ENCODE data around the gene CDC14A.

The CDC14A gene

GRCh38 chr1:100441146-100441545 lies 88.8 kb downstream of the CDC14A start:
- Histone ChIP-seq H3K4me2 (ENCODE audit: low read length) (no peak overlapping the region), H4K20me1 (ENCODE audit: control insufficient read depth, insufficient read depth, low read depth, low read length) (no peaks in the 10 kb centered on the region), H3K4me1 (ENCODE audit: control insufficient read depth, low read length) (peaks cover 10% of the 10 kb centered on the region), H3K9me3 (ENCODE audit: control insufficient read depth, insufficient read depth, low read length) (no peaks in the 10 kb centered on the region), H3K4me3 (ENCODE audit: low read length) (no peak overlapping the region), H3K27me3 (ENCODE audit: control insufficient read depth, low read length) (no peaks in the 10 kb centered on the region), H3K79me2 (ENCODE audit: control insufficient read depth, low read length) (no peaks in the 10 kb centered on the region), H3F3A (ENCODE audit: control insufficient read depth, insufficient read depth) (no peaks in the 10 kb centered on the region), H3K36me3 (ENCODE audit: control insufficient read depth, low read length) (no peaks in the 10 kb centered on the region), H3K27ac (ENCODE audit: low read depth, low read length) (no peak overlapping the region), H3K9me2 (replicated peaks; ENCODE audit: control insufficient read depth, low read length) (no peaks in the 10 kb centered on the region)
- TF ChIP-seq EZH2phosphoT487 (IDR thresholded peaks at IDR 0.05; ENCODE audit: borderline replicate concordance, low read length), result no peak
- no peak for TF ChIP-seq CTCF (IDR thresholded peaks at IDR 0.05; ENCODE audit: low read depth, low read length, poor library complexity, severe bottlenecking)

GRCh38 chr1:100441651-100442050 lies 89.3 kb downstream of the CDC14A start:
- H3K27me3 ChIP-seq (ENCODE audit: control insufficient read depth, low read length), result no peaks in the 10 kb centered on the region
- no peaks in the 10 kb centered on the region for H3K9me2 ChIP-seq (replicated peaks; ENCODE audit: control insufficient read depth, low read length)
- H3K4me3 ChIP-seq (ENCODE audit: low read length), result no peak overlapping the region
- no peak for TF ChIP-seq EZH2phosphoT487 (IDR thresholded peaks at IDR 0.05; ENCODE audit: borderline replicate concordance, low read length)
- no peak for TF ChIP-seq CTCF (IDR thresholded peaks at IDR 0.05; ENCODE audit: low read depth, low read length, poor library complexity, severe bottlenecking)
- no peaks in the 10 kb centered on the region for H3K79me2 ChIP-seq (ENCODE audit: control insufficient read depth, low read length)
- H3K4me2 ChIP-seq (ENCODE audit: low read length), result no peak overlapping the region
- no peaks in the 10 kb centered on the region for H3K36me3 ChIP-seq (ENCODE audit: control insufficient read depth, low read length)
- no peaks in the 10 kb centered on the region for H4K20me1 ChIP-seq (ENCODE audit: control insufficient read depth, insufficient read depth, low read depth, low read length)
- peaks cover 10% of the 10 kb centered on the region for H3K4me1 ChIP-seq (ENCODE audit: control insufficient read depth, low read length)
- no peaks in the 10 kb centered on the region for H3K9me3 ChIP-seq (ENCODE audit: control insufficient read depth, insufficient read depth, low read length)
- H3K27ac ChIP-seq (ENCODE audit: low read depth, low read length), result no peak overlapping the region
- H3F3A ChIP-seq (ENCODE audit: control insufficient read depth, insufficient read depth), result no peaks in the 10 kb centered on the region

- Histone ChIP-seq H3K79me2 (ENCODE audit: control insufficient read depth, low read length) (no peaks in the 10 kb centered on the region), H3F3A (ENCODE audit: control insufficient read depth, insufficient read depth) (no peaks in the 10 kb centered on the region), H3K9me2 (replicated peaks; ENCODE audit: control insufficient read depth, low read length) (no peaks in the 10 kb centered on the region), H3K4me3 (ENCODE audit: low read length) (no peak overlapping the region), H3K27me3 (ENCODE audit: control insufficient read depth, low read length) (no peaks in the 10 kb centered on the region), H3K27ac (ENCODE audit: low read depth, low read length) (no peak overlapping the region), H4K20me1 (ENCODE audit: control insufficient read depth, insufficient read depth, low read depth, low read length) (no peaks in the 10 kb centered on the region), H3K4me2 (ENCODE audit: low read length) (peak overlapping the region; percentile 10; the same call in 1 of the 2 replicates), H3K36me3 (ENCODE audit: control insufficient read depth, low read length) (no peaks in the 10 kb centered on the region), H3K9me3 (ENCODE audit: control insufficient read depth, insufficient read depth, low read length) (no peaks in the 10 kb centered on the region), H3K4me1 (ENCODE audit: control insufficient read depth, low read length) (peaks cover 10% of the 10 kb centered on the region)
- TF ChIP-seq EZH2phosphoT487 (IDR thresholded peaks at IDR 0.05; ENCODE audit: borderline replicate concordance, low read length) (no peak), CTCF (IDR thresholded peaks at IDR 0.05; ENCODE audit: low read depth, low read length, poor library complexity, severe bottlenecking) (no peak)
Measured at GRCh38 chr1:100443811-100444571, 91.7 kb downstream of the CDC14A start.

Measured in DOHH2 (cell line).